HepG2 (cell line): ENCODE data around the gene MYO7B. TPM values are rescaled to one million over a fixed set of nuclear protein-coding genes. Genes with fewer than 3 reads are reported as not detected.

Experiments used
- ATAC-seq: fragments of 200-7000 bp; cut with Tn5 transposase; 3 replicates; pipeline ENCODE4 v1.9.1; 2020; ENCODE audit warnings: mild to moderate bottlenecking, moderate library complexity
- BruUV-seq: library from RNA; stranded (reverse); fragments of 400-500 nt; replicated peaks from 2 replicates; lab custom pipeline; 2021; lab: Mats Ljungman, UMichigan
- CTCF ChIA-PET: fragments of 300-600 bp; formaldehyde crosslinking; extraction: SDS; loops from one replicate; lab custom pipeline; 2021; ENCODE audit warnings: low total read pairs, inconsistent platforms, low intra/inter-chr PET ratio; lab: Yijun Ruan, JAX
- POLR2A ChIA-PET: fragments of 350-600 bp; sonication (Branson Sonifier 250); formaldehyde crosslinking; loops from one replicate; lab custom pipeline; 2020; ENCODE audit warnings: antibody characterized with exemption, inconsistent platforms; lab: Yijun Ruan, JAX
- DNase-seq: peaks from one replicate; pipeline ENCODE4 v3.0.0-alpha.2; 2015; ENCODE audit warnings: low spot score
- FAIRE-seq: peaks from 3 replicates; lab custom pipeline; 2011; peaks lifted over from hg19 to GRCh38; lab: Jason Lieb, UNC
- H2AFZ ChIP-seq: one replicate; pipeline ENCODE4 v1.6.1; 2011; ENCODE audit warnings: low read length, inconsistent platforms
- H3K27ac ChIP-seq: fragments of 300-600 bp; 3 replicates; pipeline ENCODE4 v1.8.0; 2011; ENCODE audit warnings: mixed run types, mild to moderate bottlenecking, mixed read lengths, low read length, inconsistent platforms; ENCODE audit not compliant: insufficient read depth; ENCODE audit errors: extremely low read length
- H3K27me3 ChIP-seq, 2 experiments: fragments of 200-600 bp in 1 of 2; 2 replicates in 1 of 2; 3 replicates in 1 of 2; pipeline versions ENCODE4 v1.6.0 to v1.8.0; 2011; ENCODE audit warnings: low read length in 2 of 2, mild to moderate bottlenecking in 2 of 2, moderate library complexity in 2 of 2, inconsistent platforms in 1 of 2; ENCODE audit not compliant: insufficient read depth in 2 of 2, control insufficient read depth in 1 of 2
- H3K36me3 ChIP-seq, 2 experiments: fragments of 200-600 bp in 1 of 2; replicated peaks in 1 of 2; 2 replicates in 1 of 2; 3 replicates in 1 of 2; pipeline versions ENCODE4 v1.5.1 to v1.8.0; 2011; ENCODE audit warnings: low read length in 2 of 2, inconsistent platforms in 1 of 2; ENCODE audit not compliant: insufficient read depth in 2 of 2, control insufficient read depth in 1 of 2
- H3K4me1 ChIP-seq: 2 replicates; pipeline ENCODE4 v1.5.1; 2012; ENCODE audit warnings: low read length, inconsistent platforms; ENCODE audit not compliant: insufficient read depth
- H3K4me2 ChIP-seq: 2 replicates; pipeline ENCODE4 v1.6.0; 2011; ENCODE audit warnings: low read depth, low read length, inconsistent platforms
- H3K4me3 ChIP-seq, 3 experiments: fragments of 200-600 bp in 1 of 3; sonication (generic), shearing (Covaris generic) in 1 of 3; replicated peaks in 1 of 3; 2 replicates each; pipeline ENCODE4 v1.5.1; 2011 to 2016; ENCODE audit warnings: low read length in 3 of 3, inconsistent platforms in 2 of 3, low read depth in 2 of 3, mild to moderate bottlenecking in 2 of 3, control low read depth in 1 of 3, mixed read lengths in 1 of 3; ENCODE audit not compliant: insufficient read depth in 1 of 3
- H3K79me2 ChIP-seq: one replicate; pipeline ENCODE4 v1.6.1; 2011; ENCODE audit warnings: low read length, inconsistent platforms; ENCODE audit not compliant: insufficient read depth
- H3K9ac ChIP-seq: 2 replicates; pipeline ENCODE4 v1.6.0; 2011; ENCODE audit warnings: mild to moderate bottlenecking, low read depth, low read length, inconsistent platforms; ENCODE audit not compliant: insufficient read depth
- H3K9me3 ChIP-seq: 2 replicates; pipeline ENCODE4 v1.5.1; 2012; ENCODE audit warnings: mild to moderate bottlenecking, low read length
- H4K20me1 ChIP-seq: 2 replicates; pipeline ENCODE4 v1.6.0; 2011; ENCODE audit warnings: inconsistent platforms, mild to moderate bottlenecking, low read length, moderate library complexity; ENCODE audit not compliant: insufficient read depth
- AGO1 ChIP-seq: fragments of 200-400 bp; formaldehyde crosslinking; IDR thresholded peaks from 2 replicates; pipeline ENCODE4 v1.6.1; 2017; ENCODE audit warnings: mild to moderate bottlenecking, low read depth, low read length, moderate library complexity; ENCODE audit not compliant: poor library complexity, severe bottlenecking
- ATF3 ChIP-seq: sonication (generic); formaldehyde crosslinking; IDR thresholded peaks from 2 replicates; pipeline ENCODE4 v1.4.0; 2020; ENCODE audit warnings: missing genetic modification reagents
- ATF4 ChIP-seq, 2 experiments: fragments of 450-650 bp in 1 of 2; sonication (generic) in 1 of 2; formaldehyde crosslinking; IDR thresholded peaks; 2 replicates each; pipeline versions ENCODE4 v1.5.0 to v1.8.0; 2020 to 2022; ENCODE audit warnings: mild to moderate bottlenecking in 1 of 2, missing genetic modification reagents in 1 of 2
- BATF2 ChIP-seq: sonication (generic); formaldehyde crosslinking; IDR thresholded peaks from 2 replicates; pipeline ENCODE4 v1.8.0; 2022; ENCODE audit warnings: mild to moderate bottlenecking, missing genetic modification reagents, moderate library complexity
- KAT7 ChIP-seq: IDR thresholded peaks from 2 replicates; pipeline ENCODE4 v1.6.1; 2018; ENCODE audit warnings: borderline replicate concordance, missing compliant biosample characterization
- MATR3 ChIP-seq: sonication (generic); formaldehyde crosslinking; IDR thresholded peaks from 2 replicates; pipeline ENCODE4 v1.4.0; 2020; ENCODE audit warnings: missing genetic modification reagents
- NFKB2 ChIP-seq: sonication (generic); formaldehyde crosslinking; IDR thresholded peaks from 2 replicates; pipeline ENCODE4 v1.4.0; 2020; ENCODE audit warnings: missing genetic modification reagents, borderline replicate concordance
- NR3C1 ChIP-seq: sonication (generic); formaldehyde crosslinking; IDR thresholded peaks from 2 replicates; pipeline ENCODE4 v1.4.0; 2020; ENCODE audit warnings: missing genetic modification reagents
- NRL ChIP-seq: sonication (generic); formaldehyde crosslinking; IDR thresholded peaks from 2 replicates; pipeline ENCODE4 v1.5.0; 2020; ENCODE audit warnings: missing genetic modification reagents, mild to moderate bottlenecking, moderate library complexity, borderline replicate concordance
- RFXANK ChIP-seq: IDR thresholded peaks from 2 replicates; pipeline ENCODE4 v1.6.1; 2016
- TBX2 ChIP-seq: sonication (generic); formaldehyde crosslinking; IDR thresholded peaks from 2 replicates; pipeline ENCODE4 v1.5.0; 2020; ENCODE audit warnings: missing genetic modification reagents, mild to moderate bottlenecking, borderline replicate concordance
- TEAD3 ChIP-seq: optimal IDR thresholded peaks from 2 replicates; pipeline ENCODE3; 2016; ENCODE audit warnings: borderline replicate concordance
- ZNF335 ChIP-seq: sonication (generic); formaldehyde crosslinking; IDR thresholded peaks from 2 replicates; pipeline ENCODE4 v1.4.0; 2020; ENCODE audit warnings: missing genetic modification reagents
- ZNF343 ChIP-seq: sonication (generic); formaldehyde crosslinking; IDR thresholded peaks from 2 replicates; pipeline ENCODE4 v1.4.0; 2020; ENCODE audit warnings: mild to moderate bottlenecking, missing genetic modification reagents
- ZNF564 ChIP-seq: sonication (generic); formaldehyde crosslinking; IDR thresholded peaks from 2 replicates; pipeline ENCODE4 v1.8.1; 2023; ENCODE audit warnings: mild to moderate bottlenecking, missing genetic modification reagents
- ZNF772 ChIP-seq: sonication (generic); formaldehyde crosslinking; IDR thresholded peaks from 2 replicates; pipeline ENCODE4 v1.5.0; 2020; ENCODE audit warnings: mild to moderate bottlenecking, missing genetic modification reagents
- WGBS: methylation state at CpG from one replicate; pipeline ENCODE4 v1.1.6; 2017; ENCODE audit warnings: low lambda C conversion rate; 5-methylcytosine and 5-hydroxymethylcytosine counted together
- in situ Hi-C: cut with HindIII; loops from 2 replicates; pipeline ENCODE4 v1.10.0; 2017; ENCODE audit warnings: low pct_unique_long_range_greater_than_20kb; ENCODE audit not compliant: extremely low pct_ligation_motif_present
- intact Hi-C: fragments of 100-400 bp; cut with micrococcal nuclease; formaldehyde crosslinking; loops from one replicate; pipeline ENCODE4 v1.10.0; 2022; ENCODE audit not compliant: unreplicated experiment
- polyA plus RNA-seq, 8 experiments: library from polyadenylated mRNA; depleted of rRNA in 3 of 8; stranded (reverse) in 7 of 8; unstranded in 1 of 8; fragments of >200 nt; fragmentation: Illumina TruSeq in 4 of 8; extraction: Trizol in 4 of 8; gene quantifications; 2 replicates each; pipeline versions ENCODE4 v1.2.1 to v1.2.3, GENCODE V29; 2011 to 2016; ENCODE audit warnings: low read depth in 4 of 8, missing spikeins in 1 of 8, mixed read lengths in 1 of 8; ENCODE audit not compliant: insufficient read depth in 1 of 8
- total RNA-seq, 5 experiments: library from RNA; depleted of rRNA; stranded (reverse); fragments of >200 nt; fragmentation: Illumina TruSeq; extraction: Trizol; gene quantifications; 2 replicates each; pipeline ENCODE4 v1.2.3, GENCODE V29; 2016; ENCODE audit warnings: low read depth in 1 of 5

MYO7B gene
- total and polyA plus RNA-seq, 2 of the 13 experiments (the other 11 are each of a cell fraction or from before 2014, with no cell fraction given), result not detected

- no peaks in the 10 kb centered on the region for H3K9me3 ChIP-seq
- no peak overlapping the region for H2AFZ ChIP-seq
- in situ Hi-C loops, result no loop called here
- no peaks in the 10 kb centered on the region for H3K36me3 ChIP-seq
- H3K9ac ChIP-seq, result no peak overlapping the region
- ATAC-seq (no peak), DNase-seq (no peak), FAIRE-seq (no peak)
- H3K4me3 ChIP-seq, result peak overlapping the region in 1 of 3 experiments; percentile 63; a peak in 1 of 6 replicates
- H3K79me2 ChIP-seq, result no peaks in the 10 kb centered on the region
- peak overlapping the region; percentile 74 for H3K4me2 ChIP-seq
- ChIA-PET CTCF (interaction anchor here (2.0 kb wide), 1 partner anchor 59 kb away, joined by 41 read pairs; no protein-coding TSS in a partner anchor), POLR2A (interaction anchor here (0.7 to 1.4 kb wide), 4 partner anchors 11 to 357 kb away, joined by 3 to 5 read pairs (median 3); partner anchors contain the start of genes ERCC3, IWS1 and SFT2D3)
- peaks cover 50% of the 10 kb centered on the region for H3K4me1 ChIP-seq
- intact Hi-C loops, result no loop called here
- H4K20me1 ChIP-seq, result no peaks in the 10 kb centered on the region
- no peak for TF ChIP-seq ATF3 (CRISPR knock-in tag)
- no peak for TF ChIP-seq TEAD3 (CRISPR knock-in tag)
- TF ChIP-seq ZNF343, result no peak
- no peak for TF ChIP-seq NRL
- no peak for TF ChIP-seq NR3C1 (CRISPR knock-in tag)
- no peak for TF ChIP-seq ATF4 (CRISPR knock-in tag; IDR thresholded peaks at IDR 0.05)
- no peak for TF ChIP-seq KAT7 (CRISPR knock-in tag)
- TF ChIP-seq TBX2 (CRISPR knock-in tag), result no peak
- TF ChIP-seq RFXANK (CRISPR knock-in tag), result no peak
- peak; percentile 12 for TF ChIP-seq AGO1
- TF ChIP-seq MATR3 (CRISPR knock-in tag), result no peak
- no peak for TF ChIP-seq BATF2
- 0 out of 2 replicates have a peak, but pooled peaks have one; percentile 36 for TF ChIP-seq NFKB2 (CRISPR knock-in tag)
- TF ChIP-seq ZNF564 (CRISPR knock-in tag), result no peak
- TF ChIP-seq ZNF772 (CRISPR knock-in tag), result no peak
- no peak for TF ChIP-seq ZNF335 (CRISPR knock-in tag)
- WGBS, result 79% methylated on average over 28 of the region's 28 CpGs
- BruUV-seq, result no TSS peak
- peaks cover 9 to 77% of the 10 kb centered on the region in 2 experiments for H3K27me3 ChIP-seq
- H3K27ac ChIP-seq, result no peak overlapping the region
Measured at GRCh38 chr2:127650785-127651380, 115.4 kb downstream of the MYO7B start.
